NCI-H2107 treated with DMSO at 0.1 percent for 48 hours (cell line): Measurements from ENCODE around the gene TEX19.

Source experiments
- DNase-seq: peaks from one replicate; lab custom pipeline; 2025; ENCODE audit not compliant: unreplicated experiment; lab: John Stamatoyannopoulos, UW

TEX19 gene

DNA sequence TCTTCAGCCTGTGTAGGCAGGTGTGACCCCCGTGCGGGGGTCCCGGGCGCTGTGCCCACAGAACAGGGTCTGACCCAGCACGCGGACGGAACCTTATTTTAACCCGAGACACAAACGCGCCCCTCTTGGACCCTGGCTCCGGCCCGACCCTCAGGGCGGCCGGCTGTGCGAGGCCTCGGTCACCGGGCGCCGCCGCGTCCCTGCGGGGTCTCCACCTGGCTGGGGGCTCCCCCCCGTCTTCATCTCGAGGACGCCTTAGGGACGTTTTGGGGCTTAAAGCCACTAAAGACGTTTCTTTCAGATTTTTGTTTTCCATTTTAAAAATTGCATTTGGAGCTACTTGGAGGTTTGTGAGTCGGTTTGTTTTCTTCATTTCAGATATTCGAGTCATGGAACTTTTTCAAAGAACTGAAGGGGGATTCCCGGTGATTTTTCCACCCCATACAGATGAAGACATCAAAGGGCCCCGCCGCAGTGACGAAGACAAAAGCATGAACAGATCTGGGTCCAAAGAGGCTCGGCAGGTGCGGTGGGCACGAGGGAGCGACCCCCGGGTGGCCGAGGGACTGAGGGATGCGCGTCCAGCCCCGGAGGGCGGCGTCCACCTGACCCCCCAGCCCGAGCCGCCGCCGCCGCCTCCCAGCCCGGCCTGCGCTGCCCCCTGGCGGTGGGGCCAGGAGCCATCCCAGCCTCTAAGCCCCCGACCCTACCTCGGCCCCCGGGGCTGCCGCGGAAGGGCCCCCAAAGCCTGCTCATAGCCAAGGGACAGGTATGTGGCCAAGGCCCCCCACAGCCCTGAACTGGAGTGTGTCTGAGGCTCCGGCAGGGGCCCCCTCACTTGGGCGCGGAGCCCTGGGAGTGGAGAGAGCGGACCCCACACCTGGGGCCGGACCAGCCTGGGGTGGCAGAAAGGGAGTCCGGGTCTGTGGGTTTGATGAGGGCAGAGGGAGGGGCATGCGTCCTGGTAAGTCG lies 37.8 kb upstream of the TEX19 start:
- no peak for DNase-seq

DNA sequence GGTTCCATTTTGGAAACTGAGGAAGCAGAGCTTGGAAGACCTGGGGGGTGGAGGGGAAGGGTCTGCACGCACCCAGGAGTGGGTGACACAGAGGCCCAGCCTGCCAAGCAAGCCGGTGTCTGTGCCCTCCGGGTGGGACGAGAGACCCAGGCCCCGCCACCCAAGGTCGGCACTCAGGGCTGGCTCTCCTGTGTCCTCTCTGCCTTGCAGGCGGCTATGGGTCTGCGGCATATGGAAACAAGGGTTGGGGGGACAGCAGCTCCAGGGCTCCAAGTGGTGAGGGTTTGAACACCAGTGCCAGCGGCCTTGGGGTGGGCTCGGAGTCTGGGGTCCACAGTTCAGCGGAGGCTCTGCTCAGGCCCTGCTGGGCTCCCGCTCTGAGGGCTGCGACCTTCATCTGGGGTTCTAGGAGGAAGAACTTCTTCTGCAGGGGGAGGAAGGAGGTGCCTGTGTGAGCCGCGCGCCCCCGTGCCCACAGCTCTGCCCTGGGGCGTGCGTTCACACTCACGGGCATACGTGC lies 37.0 kb upstream of the TEX19 start:
- no peak for DNase-seq

DNA sequence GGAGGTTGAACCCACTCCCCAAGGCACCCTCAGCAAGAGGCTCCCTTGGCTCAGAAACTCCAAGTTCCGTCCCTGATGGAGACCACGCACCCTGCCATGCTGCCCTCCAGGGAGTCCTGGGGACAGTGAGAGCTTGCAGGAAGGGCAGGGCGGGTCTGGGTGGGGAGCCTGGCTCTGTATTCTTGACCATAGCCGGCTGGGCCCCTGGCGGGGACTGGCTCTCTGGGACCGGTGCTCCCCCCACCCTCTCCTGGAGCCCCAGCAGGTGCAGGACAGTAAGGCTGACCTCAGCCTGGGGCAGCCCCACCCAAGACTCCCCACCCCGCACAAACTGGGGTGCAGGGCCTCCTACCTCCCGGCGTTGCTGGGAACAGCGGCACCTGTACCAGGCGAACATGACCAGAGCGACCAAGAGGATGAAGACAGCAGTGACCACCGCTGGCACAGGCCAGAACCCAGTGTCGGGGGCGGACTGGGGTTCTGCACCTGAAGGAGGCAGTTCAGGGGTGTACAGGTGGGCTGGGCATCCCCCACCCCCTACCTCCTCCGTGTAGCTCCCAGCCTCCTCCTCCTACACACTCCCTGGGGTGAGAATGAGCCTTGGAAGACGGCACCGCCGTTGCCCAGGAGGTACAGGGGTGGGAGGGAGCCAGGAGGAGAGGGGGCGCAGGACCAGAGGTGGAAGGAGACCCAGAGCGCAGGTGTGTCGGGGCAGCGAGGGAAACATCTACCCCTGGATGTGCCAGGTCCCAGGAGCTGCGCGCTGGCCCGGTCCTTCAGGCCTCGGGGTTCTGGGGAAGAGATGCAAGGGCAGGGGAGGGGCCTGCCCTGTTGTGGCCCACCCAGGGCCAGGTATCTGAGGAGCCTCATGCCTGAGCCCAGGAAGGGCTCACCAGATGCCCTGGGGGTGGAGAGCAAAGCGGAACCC lies 36.3 kb upstream of the TEX19 start:
- DNase-seq: no peak

DNA sequence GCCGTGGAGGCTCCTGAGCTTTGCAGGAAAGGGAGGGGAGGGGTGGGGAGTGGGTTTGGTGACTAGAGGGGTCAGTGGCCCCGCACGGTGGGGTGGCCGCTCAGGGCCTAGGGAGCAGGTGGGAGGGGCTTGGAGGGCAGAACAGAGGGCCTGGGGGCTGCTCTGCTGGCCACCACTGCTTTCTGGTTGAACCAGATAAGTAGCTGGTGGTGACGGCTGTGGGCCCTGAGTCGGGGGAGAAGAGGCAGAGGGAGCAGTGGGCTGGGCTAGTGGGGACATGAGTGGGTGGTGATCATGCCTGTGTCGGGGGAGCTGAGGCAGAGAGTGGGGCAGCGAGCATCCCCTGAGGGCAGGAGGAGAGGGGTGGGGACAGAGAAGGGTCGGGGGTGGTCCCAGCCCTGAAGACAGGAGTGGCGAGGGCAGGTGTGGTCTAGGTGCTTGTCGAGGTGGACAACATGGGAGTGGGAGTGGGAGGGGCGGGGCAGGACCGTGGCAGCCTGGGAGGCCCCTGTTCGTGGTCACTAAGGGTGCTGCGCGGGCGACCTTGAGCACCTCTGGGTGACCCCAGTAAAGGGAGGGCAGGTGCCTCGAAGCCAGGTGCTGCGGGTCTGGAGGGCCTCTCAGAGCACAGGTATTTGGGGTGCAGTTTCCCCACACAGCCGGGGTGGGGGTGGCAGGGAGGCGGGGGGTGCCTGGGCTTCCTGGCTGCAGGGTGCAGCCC lies 35.4 kb upstream of the TEX19 start:
- no peak for DNase-seq

DNA sequence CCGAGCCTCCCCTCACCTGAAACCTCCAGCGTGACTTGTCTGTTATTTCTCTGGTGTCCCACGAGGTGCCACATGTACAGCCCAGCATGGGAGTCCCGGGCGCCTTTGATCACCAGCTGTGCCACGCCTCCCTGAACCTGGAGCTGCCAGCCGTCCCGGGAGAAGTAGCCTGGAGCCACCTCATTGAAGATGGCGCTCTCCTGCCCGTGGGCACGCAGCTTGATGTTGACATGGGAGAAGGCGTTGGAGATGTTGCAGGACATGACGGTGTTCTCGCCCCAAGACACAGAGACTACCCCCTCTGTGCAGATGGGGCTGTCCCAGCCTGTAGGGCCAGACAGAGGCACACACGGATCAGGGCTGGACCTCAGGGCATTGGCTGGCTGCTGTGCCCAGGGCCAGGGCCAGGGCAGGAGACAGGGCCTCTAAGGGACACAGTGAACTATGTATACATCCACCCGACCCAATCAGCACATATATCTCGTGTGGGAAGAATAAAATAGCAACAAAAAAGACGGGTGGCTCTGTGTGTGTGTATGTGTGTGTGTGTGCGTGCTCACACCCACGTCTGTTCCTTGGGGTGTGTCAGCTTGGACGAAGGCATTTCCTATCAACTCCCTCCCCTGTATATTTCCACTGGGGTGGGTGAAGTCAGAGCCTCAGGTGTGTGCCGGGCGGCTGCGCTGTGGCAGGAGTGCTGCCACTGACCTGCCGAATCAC lies 34.3 kb upstream of the TEX19 start:
- DNase-seq: no peak

DNA sequence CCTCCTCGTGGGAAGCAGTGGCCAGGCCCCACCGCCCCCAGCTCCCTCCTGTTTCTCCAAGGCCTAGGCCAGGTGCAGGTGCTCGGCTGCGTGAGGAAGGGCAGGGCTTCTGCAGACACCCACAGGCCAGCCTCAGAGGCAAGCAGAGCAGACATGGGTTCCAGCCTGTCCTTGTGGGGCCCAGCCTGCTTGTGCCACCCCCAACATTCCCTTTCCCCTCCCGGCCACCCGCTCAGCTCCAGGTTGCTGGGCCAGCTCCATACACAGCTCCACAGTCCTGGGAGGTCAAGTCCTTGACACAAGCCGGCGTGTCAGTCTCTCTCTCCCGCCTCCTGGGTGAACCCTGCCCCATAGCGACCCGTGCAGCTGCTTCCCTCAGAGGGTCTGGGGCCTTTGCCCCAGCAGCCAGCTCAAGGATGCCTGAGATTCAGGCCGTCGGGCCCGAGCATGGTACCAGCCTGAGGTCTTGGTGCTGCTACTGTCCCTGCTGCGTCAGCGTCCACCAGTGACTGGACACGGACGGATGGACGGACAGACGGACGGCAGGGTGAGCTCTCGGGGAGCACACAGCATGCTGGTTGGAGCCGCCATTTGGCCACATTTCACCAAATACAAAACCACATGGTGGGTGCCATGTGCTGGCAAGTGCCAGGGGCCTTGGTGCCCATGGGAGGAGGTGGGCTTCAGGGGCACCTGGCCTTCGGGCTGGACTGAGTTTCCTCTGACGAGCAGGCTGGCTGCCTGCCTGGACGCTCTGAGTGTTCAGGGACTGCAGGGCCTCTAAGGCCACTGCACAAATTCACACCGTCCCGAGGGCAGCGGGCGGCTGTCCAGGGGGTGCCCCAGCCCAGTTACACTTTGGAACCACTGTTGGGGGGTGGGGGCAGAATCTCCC lies 33.5 kb upstream of the TEX19 start:
- no peak for DNase-seq

DNA sequence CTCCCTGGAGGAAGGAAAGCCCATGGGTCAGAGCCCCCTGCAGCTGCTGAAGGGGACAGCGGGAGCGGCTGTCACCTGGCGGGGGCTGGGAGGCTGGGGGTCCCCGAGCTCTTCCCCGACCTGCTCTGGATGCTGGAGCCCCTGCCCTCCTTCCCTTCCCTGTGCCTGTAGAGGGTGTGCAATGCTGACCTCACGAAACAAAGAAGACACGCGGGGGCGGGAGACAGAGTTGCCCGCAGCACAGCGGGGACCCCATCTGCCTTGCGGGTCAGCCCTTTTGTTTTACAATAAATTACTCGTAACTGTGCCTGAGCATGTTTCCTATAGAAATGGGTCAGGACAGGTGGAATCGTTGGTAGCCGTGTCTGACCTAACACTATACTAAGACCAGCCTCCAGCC lies 31.8 kb upstream of the TEX19 start:
- DNase-seq: no peak

DNA sequence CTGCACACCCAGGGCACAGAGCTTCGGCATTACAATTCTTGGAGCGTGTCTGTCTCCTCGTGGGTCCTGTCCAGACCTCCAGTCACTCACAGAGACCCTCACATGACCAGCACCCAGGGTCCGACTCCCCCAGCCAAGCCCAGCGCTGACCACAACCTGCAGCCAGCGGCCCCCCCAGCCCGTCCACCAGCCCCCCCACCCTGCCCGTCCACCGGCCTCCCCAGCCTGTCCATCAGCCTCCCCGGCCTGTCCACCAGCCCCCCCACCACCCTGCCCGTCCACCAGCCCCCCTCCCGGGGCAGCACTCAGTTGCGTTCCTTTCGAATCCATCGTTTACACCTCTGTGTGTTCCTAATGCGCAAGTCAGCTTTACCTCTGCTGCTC lies 31.3 kb upstream of the TEX19 start:
- DNase-seq: no peak

DNA sequence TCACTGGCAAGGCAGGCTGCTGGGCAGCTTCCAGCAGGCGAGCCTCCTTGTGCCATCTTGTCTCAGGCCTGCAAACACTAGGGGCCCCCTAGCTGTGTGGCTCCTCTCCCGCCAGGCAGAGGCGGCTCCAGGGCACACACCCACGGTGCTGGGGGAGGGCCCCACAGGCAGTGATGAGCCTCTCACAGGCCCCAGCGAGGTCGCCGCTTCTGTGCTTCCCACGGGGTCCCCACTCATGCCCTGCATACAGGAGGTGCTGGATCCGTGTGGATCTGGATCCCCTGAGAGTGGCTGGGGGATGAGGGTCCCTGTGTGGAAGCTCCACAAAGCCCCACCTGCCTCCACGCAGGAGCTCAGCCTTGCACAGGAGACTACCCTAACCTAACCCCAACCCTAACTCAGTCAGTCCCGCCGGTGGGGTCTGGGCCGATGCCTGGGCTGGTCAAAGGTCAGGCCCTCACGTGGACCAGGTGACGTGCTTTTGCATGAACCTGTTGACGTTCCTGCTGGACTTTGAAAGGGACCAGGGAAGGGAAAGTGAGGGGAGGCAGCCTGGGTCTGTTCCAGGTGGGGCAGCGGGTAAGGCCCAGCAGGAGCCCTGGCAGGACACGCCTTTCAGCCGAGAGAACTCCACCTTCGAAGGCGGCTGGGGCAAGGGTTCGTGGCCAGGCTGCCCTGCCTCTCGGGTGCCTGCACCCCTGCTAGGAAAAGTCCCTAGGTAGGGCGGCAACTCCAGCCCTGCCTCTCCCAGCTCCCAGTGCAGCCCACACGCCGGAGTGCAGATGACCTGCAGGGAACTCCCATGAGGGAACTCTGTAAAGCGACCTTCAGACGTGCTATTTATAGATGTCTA lies 30.7 kb upstream of the TEX19 start:
- no peak for DNase-seq

DNA sequence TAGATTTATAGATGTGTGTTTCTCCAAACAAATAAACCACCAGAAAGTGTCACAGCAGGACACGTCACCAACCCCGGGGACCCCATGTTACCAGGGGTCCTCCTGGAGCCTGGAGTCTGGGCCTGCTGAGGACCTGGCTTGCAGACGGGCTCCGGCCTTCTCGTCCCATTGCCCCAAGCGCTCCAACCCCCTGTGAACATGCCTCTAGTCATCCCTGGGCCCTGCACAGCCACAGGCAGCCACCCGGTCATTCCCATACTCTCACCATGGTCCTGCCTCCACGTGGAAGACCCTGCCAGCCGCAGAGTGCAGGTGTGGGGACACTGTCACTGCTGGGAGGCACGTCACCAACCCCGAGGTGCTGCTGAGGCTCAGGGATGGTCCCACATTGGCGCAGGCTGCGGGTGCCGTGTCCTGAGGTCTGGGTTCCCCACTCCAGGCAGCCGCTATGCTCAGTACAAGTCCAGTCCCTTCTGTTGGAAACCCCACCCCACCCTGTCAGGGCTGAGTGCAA lies 30.0 kb upstream of the TEX19 start:
- DNase-seq: no peak

DNA sequence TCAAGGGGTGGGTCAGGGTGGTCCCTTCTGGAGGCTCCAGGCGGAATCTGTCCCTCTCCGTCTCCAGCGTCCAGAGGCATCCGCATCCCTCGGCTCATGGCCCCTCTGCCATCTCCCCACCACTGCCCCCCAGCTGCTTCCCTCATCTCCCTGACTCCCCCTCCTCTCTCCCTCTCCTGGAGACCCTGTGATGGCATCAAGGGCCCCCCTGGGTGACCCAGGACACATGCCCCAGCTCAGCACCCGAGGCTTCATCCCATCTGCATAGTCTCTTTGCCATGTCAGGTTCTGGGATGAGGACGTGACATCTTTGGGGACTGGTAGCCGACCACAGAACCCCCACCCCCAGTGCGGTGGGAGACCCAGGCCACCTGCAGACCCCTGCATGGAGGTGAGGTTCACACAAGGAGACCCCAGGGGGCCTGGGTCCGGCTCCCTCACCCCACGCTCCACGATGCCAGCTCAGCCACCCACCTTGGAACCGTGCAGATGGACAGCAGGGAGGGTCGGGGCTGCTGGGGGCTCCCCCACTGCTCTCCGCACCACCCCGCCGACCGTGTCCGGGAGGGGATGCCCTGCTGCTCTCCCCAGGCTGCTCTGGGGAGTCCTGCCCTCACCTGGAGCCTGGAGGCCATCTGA lies 29.2 kb upstream of the TEX19 start:
- no peak for DNase-seq

DNA sequence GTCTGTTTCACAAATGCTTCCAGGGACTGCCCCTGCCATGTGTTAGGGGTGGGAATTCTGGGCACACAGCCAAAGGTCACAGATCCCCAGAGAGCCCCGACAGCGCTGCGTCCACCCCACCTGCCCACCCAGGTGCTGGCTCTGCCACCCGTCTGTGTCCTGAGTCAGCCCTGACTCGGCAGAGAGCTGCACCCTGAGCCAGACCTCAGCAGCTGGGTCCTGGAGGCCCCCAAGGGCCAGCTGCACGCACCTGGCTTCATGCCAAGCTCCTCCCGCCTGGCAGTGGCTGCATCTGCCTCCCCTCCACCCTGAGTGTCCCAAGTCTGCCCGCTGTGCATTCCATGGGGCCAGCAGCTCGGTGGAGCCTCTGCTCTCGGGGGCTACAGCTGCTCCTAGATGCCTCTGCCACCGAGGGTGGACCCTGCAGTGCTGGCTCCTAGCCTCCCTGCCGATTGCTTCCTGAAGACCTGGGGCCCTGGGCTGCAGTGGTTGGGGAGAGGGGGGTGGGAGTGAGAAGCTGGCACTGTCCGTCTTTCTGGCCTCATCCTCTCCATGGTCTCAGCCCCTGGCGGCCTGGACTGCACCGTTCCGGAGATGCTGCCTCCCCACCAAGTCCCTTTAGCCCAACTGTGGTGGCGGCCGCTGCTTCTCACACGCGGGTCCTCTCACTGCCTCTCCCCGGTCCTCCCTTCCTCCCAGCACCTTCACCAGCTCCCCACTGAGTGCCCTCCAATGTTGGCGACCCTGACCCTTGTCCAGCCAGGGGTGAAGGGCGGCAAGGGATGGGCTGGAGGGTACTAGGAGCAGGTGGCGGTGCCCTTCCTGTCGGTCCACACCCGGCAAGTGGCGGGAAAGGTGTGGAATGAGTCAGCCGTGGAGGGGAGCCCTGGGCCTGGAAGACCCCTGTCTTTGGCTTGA lies 28.5 kb upstream of the TEX19 start:
- DNase-seq: peak; percentile 59

DNA sequence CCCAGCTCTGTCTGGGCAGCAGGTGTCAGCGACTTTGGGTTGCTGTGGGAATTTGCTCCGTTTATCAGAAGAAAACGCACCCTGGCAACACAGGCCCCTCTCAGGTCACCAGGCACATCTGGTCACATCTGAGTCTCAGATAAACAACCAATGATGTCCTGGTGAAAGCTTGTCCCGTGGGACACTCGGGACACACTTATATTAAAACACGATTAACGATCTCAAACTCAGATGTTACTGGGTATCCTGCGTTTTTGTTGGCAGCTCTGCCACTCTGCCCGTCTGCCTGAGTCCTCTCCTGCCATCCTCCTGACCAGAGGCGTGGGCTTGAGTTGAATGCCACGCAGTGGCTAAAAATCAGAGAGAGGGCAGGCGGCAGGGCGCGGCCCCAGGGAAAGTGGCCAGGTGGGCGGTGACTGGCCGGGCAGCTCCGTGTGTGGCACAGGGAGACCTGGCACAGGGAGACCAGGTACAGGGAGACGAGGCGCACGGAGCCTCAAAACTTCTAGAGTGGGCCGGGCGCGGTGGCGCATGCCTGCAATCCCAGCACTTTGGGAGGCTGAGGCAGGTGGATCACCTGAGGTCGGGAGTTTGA lies 27.6 kb upstream of the TEX19 start:
- no peak for DNase-seq

DNA sequence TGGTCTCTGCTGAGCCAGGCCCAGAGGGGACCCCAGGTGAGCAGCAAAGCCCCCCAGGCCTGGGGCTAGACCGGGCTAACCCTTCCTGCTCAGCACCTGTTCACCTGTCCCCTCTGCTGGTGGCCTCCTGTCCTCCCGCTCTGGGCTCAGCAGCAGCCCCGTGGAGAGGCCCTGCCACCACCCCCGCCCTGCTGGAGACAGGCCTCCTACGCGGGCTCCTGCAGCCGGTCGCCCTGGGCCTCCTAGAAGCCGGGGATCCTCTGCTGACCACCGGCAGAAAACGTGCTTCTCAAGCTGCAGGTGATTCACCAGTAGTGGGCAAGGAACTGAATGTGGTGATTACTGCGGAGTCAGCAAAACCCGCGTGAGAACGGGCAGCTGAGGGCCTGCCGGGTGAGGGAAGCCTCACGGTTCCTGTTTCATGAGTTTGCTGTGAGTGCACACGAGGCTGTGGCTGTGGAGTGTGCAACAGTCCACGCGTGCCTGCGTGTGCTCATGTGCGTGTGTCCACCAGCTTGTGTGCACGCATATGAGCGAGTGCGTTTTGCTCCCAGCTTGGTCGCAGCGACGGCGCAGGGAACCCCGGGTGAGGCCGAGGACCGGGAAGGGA lies 26.3 kb upstream of the TEX19 start:
- no peak for DNase-seq

DNA sequence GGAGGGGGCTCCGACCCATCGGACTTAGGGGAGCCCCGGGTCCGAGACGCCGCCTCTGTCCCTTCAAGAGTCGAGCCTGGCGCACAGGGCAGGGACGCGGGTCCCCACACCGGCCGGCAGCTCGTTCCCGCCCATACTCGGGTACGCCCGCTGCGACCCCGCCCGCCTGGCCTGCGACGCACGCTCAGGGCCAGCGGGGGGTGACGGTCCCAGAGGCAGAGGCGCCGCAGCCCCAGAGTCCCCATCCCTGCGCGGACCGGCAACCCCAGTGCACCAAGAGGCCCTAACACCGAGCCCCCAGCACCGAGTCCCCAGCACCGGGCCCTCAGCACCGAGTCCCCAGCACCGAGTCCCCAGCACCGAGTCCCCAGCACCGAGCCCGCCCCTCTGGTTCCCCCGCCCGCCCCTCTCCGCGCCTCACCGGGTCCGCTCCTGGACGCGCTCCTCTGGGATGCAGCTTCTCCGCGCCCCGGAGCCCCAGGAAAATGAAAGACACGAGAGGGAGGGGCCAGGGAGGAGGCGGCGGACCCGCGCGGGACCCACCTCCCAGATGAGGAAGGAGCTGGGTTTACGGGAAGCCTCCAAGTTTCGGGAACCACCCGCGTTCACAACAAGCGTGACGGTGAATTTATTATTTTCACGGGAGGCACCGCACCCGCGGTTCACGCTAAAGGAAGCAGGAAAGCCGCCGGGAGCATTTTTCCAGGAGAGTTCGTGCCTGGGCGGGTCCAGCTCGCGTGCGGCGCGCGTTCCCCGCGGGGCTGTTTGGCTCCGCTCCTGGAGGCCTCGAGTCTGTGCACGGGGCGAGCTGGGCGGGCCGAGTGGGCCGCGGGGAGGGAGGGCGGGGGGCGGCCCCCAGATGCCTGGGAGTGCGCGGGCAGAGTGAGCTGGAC lies 25.5 kb upstream of the TEX19 start, which contains the start of gene SECTM1:
Gene SECTM1, minus strand, starts transcription at position 488 of the 893 bp plus-strand sequence. CDS start 6,526 bp downstream, outside the sequence.
- DNase-seq: no peak
